Measurements from ENCODE around the gene RNF215. TPM values are rescaled to one million over a fixed set of nuclear protein-coding genes. Genes with fewer than 3 reads are reported as not detected.
"Not testable (repeated sequence)": the region's sequence is repeated elsewhere in the genome, so short reads cannot be mapped to it uniquely, and the experiment has no call there.

RNF215 gene
- total and polyA plus RNA-seq, 7 experiments from 2014 or later = 0.08 to 10.8 (median 4.9) TPM

DNA sequence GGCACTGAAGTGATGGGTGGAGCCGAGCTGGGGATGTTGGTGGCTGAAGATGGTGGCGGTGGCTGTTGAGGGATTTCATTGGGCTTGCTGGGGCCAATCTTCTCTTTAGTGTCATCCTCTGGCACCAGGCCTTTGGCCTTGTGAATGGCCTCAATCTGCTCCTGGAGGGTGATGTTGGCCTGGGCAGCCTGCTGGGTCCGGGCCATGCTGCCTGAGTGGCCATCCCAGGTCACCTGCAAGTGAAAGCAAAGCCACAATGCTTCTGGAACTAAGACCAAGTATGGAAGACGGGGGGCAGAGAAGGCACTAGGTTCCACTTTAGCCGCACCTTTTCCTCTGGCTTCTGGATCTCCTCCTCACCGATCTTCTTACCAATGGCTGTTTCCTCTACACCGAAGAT, 48.4 kb downstream of the RNF215 start:
- ATAC-seq (no peak), DNase-seq (no peak)
- Mint-ChIP-seq H3K36me3 (peaks cover 13 to 66% (median 29%) of the 10 kb centered on the region in 5 donors), H3K4me3 (no peak overlapping the region), H3K27me3 (no peaks in the 10 kb centered on the region), H3K27ac (peak overlapping the region in 1 of 9 donors; percentile 66), H3K4me1 (peaks cover 0 to 23% (median 4%) of the 10 kb centered on the region in 7 donors), H3K9me3 (peaks cover 0 to 3% (median 0%) of the 10 kb centered on the region in 11 donors)
- H3K4me1 ChIP-seq (ENCODE audit: control insufficient read depth in 2 of 2, insufficient read depth in 2 of 2, low read length in 2 of 2) = peaks cover 0 to 4% of the 10 kb centered on the region in 2 donors
- H3K27ac ChIP-seq (ENCODE audit: low read depth, low read length) = no peak overlapping the region
- intact Hi-C loops (cut with micrococcal nuclease) = no loop called here
- no peaks in the 10 kb centered on the region for H3K27me3 ChIP-seq (ENCODE audit: control insufficient read depth in 2 of 2, insufficient read depth in 2 of 2, low read length in 2 of 2)
- no peaks in the 10 kb centered on the region for H3K9me3 ChIP-seq (ENCODE audit: control insufficient read depth in 2 of 3, low read length in 3 of 3)
- H3K36me3 ChIP-seq (ENCODE audit: control insufficient read depth in 2 of 3, insufficient read depth in 3 of 3, low read length in 3 of 3) = peaks cover 67 to 100% (median 86%) of the 10 kb centered on the region in 3 experiments
- CTCF ChIA-PET = interaction anchor here (0.6 kb wide), 1 partner anchor 150 kb away, joined by 3 read pairs; no protein-coding TSS in a partner anchor
- H3K4me3 ChIP-seq (ENCODE audit: low read length) = no peak overlapping the region
- POLR2A ChIA-PET = interaction anchor here (1.3 to 48.9 kb wide), 2 partner anchors 16 to 38 kb away, joined by 3 to 1265 read pairs; partner anchors contain the start of gene CASTOR1

- H3K36me3 Mint-ChIP-seq = peaks cover 11 to 63% (median 26%) of the 10 kb centered on the region in 5 donors
- H3K27ac ChIP-seq (ENCODE audit: low read depth, low read length); ATAC-seq; H3K4me3 Mint-ChIP-seq; H3K9me3 Mint-ChIP-seq; H3K27me3 Mint-ChIP-seq; intact Hi-C loops (cut with micrococcal nuclease); DNase-seq; H3K27me3 ChIP-seq (ENCODE audit: control insufficient read depth in 2 of 2, insufficient read depth in 2 of 2, low read length in 2 of 2); H3K4me1 ChIP-seq (ENCODE audit: control insufficient read depth in 2 of 2, insufficient read depth in 2 of 2, low read length in 2 of 2); H3K4me3 ChIP-seq (ENCODE audit: low read length); H3K9me3 ChIP-seq (ENCODE audit: control insufficient read depth in 2 of 3, low read length in 3 of 3): not testable (repeated sequence)
- H3K27ac Mint-ChIP-seq = peak overlapping the region in 2 of 9 donors; percentile 8 to 43
- POLR2A ChIA-PET = interaction anchor here (0.7 to 48.9 kb wide), 3 partner anchors 17 to 105 kb away, joined by 3 to 1265 read pairs (median 3); partner anchors contain the start of gene CASTOR1
- CTCF ChIA-PET = interaction anchor here (0.6 to 0.7 kb wide), 2 partner anchors 150 to 234 kb away, joined by 3 read pairs; no protein-coding TSS in a partner anchor
- peaks cover 0 to 27% (median 4%) of the 10 kb centered on the region in 7 donors for H3K4me1 Mint-ChIP-seq
- peaks cover 63 to 100% (median 86%) of the 10 kb centered on the region in 3 experiments for H3K36me3 ChIP-seq (ENCODE audit: control insufficient read depth in 2 of 3, insufficient read depth in 3 of 3, low read length in 3 of 3)
Observed at GRCh38 chr22:30338341-30338740, 48.9 kb downstream of the RNF215 start.

GRCh38 chr22:30337461-30337778, 49.8 kb downstream of the RNF215 start:
- Mint-ChIP-seq H3K9me3 (peaks cover 0 to 3% (median 0%) of the 10 kb centered on the region in 11 donors), H3K36me3 (peaks cover 8 to 56% (median 23%) of the 10 kb centered on the region in 5 donors), H3K27me3 (no peaks in the 10 kb centered on the region), H3K4me1 (peaks cover 0 to 33% (median 0%) of the 10 kb centered on the region in 7 donors), H3K4me3 (no peak overlapping the region), H3K27ac (peak overlapping the region in 1 of 9 donors; percentile 10)
- no peaks in the 10 kb centered on the region for H3K27me3 ChIP-seq (ENCODE audit: control insufficient read depth in 2 of 2, insufficient read depth in 2 of 2, low read length in 2 of 2)
- H3K4me3 ChIP-seq (ENCODE audit: low read length) = no peak overlapping the region
- H3K27ac ChIP-seq (ENCODE audit: low read depth, low read length) = no peak overlapping the region
- peaks cover 0 to 5% of the 10 kb centered on the region in 2 donors for H3K4me1 ChIP-seq (ENCODE audit: control insufficient read depth in 2 of 2, insufficient read depth in 2 of 2, low read length in 2 of 2)
- ATAC-seq = no peak
- H3K9me3 ChIP-seq (ENCODE audit: control insufficient read depth in 2 of 3, low read length in 3 of 3) = no peaks in the 10 kb centered on the region
- H3K36me3 ChIP-seq (ENCODE audit: control insufficient read depth in 2 of 3, insufficient read depth in 3 of 3, low read length in 3 of 3) = peaks cover 54 to 100% (median 80%) of the 10 kb centered on the region in 3 experiments
- intact Hi-C loops (cut with micrococcal nuclease) = no loop called here
- no peak for DNase-seq
- ChIA-PET CTCF (interaction anchor here (0.7 kb wide), 1 partner anchor 233 kb away, joined by 3 read pairs; no protein-coding TSS in a partner anchor), POLR2A (interaction anchor here (1.1 to 48.9 kb wide), 3 partner anchors 10 to 36 kb away, joined by 4 to 1265 read pairs (median 10); partner anchors contain the start of genes CASTOR1 and TBC1D10A)

DNA sequence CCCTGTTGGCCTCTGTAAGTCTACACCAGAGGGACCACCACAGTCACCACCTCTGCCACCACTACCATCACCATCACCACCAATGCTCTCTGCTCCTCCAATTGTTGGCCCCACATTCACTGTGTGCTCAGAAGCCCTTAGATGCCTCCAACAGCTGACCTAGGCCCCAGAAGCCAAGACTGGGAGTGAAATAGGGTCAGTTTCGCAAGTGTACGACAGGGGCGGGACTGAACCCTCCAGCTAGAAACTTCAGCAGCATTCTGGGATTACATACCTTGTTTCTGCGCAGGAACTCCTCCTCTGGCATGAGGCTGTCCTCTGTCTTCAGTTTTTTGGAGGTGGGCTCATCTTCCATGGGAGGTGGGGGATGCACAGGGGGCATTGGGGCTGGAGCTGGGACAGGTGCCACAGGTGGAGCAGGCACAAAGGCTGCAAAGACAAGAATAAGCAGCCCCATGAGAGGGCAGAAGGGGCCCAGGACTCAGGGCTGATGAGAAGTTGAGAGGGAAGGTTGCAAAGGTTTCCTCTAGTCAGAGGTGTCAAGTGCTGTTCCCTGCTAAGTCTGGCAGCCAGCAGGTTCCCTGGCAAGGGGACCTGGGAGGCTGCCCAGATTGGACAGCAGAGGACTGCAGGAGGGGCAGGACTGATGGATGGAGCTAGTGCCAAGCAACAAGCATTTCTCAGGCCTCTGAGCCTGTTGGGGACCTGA, 50.3 kb downstream of the RNF215 start:
- no peak overlapping the region for H3K27ac ChIP-seq (ENCODE audit: low read depth, low read length)
- ChIA-PET POLR2A (interaction anchor here (1.1 to 48.9 kb wide), 5 partner anchors 9 to 36 kb away, joined by 3 to 1265 read pairs (median 5); partner anchors contain the start of genes CASTOR1 and TBC1D10A), CTCF (interaction anchor here (1.1 kb wide), 1 partner anchor 49 kb away, joined by 3 read pairs; no protein-coding TSS in a partner anchor)
- H3K27me3 ChIP-seq (ENCODE audit: control insufficient read depth in 2 of 2, insufficient read depth in 2 of 2, low read length in 2 of 2) = no peaks in the 10 kb centered on the region
- intact Hi-C loops (cut with micrococcal nuclease) = no loop called here
- H3K4me1 Mint-ChIP-seq = peaks cover 0 to 37% (median 0%) of the 10 kb centered on the region in 7 donors
- H3K27me3 Mint-ChIP-seq = no peaks in the 10 kb centered on the region
- ATAC-seq (no peak), DNase-seq (no peak)
- H3K4me1 ChIP-seq (ENCODE audit: control insufficient read depth in 2 of 2, insufficient read depth in 2 of 2, low read length in 2 of 2) = peaks cover 0 to 5% of the 10 kb centered on the region in 2 donors
- H3K4me3 ChIP-seq (ENCODE audit: low read length) = no peak overlapping the region
- H3K36me3 ChIP-seq (ENCODE audit: control insufficient read depth in 2 of 3, insufficient read depth in 3 of 3, low read length in 3 of 3) = peaks cover 49 to 99% (median 75%) of the 10 kb centered on the region in 3 experiments
- H3K27ac Mint-ChIP-seq = peak overlapping the region in 4 of 9 donors; percentile 49 to 72 (median 62)
- H3K4me3 Mint-ChIP-seq = no peak overlapping the region
- peaks cover 0 to 3% (median 0%) of the 10 kb centered on the region in 11 donors for H3K9me3 Mint-ChIP-seq
- H3K9me3 ChIP-seq (ENCODE audit: control insufficient read depth in 2 of 3, low read length in 3 of 3) = no peaks in the 10 kb centered on the region
- peaks cover 4 to 52% (median 20%) of the 10 kb centered on the region in 5 donors for H3K36me3 Mint-ChIP-seq

GRCh38 chr22:30335236-30335635, 52.0 kb downstream of the RNF215 start:
- intact Hi-C loops (cut with micrococcal nuclease) = no loop called here
- Histone ChIP-seq H3K4me3 (ENCODE audit: low read length) (no peak overlapping the region), H3K27me3 (ENCODE audit: control insufficient read depth in 2 of 2, insufficient read depth in 2 of 2, low read length in 2 of 2) (no peaks in the 10 kb centered on the region), H3K27ac (ENCODE audit: low read depth, low read length) (peak overlapping the region; percentile 9), H3K9me3 (ENCODE audit: control insufficient read depth in 2 of 3, low read length in 3 of 3) (no peaks in the 10 kb centered on the region), H3K4me1 (ENCODE audit: control insufficient read depth in 2 of 2, insufficient read depth in 2 of 2, low read length in 2 of 2) (peaks cover 0 to 5% of the 10 kb centered on the region in 2 donors), H3K36me3 (ENCODE audit: control insufficient read depth in 2 of 3, insufficient read depth in 3 of 3, low read length in 3 of 3) (peaks cover 44 to 89% (median 61%) of the 10 kb centered on the region in 3 experiments)
- Mint-ChIP-seq H3K4me1 (peaks cover 0 to 37% (median 5%) of the 10 kb centered on the region in 7 donors), H3K9me3 (peaks cover 0 to 3% (median 0%) of the 10 kb centered on the region in 11 donors), H3K4me3 (no peak overlapping the region), H3K27me3 (no peaks in the 10 kb centered on the region), H3K27ac (peak overlapping the region in 4 of 9 donors; percentile 22 to 74 (median 40)), H3K36me3 (peaks cover 8 to 50% (median 25%) of the 10 kb centered on the region in 5 donors)
- ATAC-seq (no peak), DNase-seq (no peak)
- ChIA-PET CTCF (interaction anchor here (1.0 to 1.5 kb wide), 3 partner anchors 47 to 72 kb away, joined by 3 to 4 read pairs (median 3); no protein-coding TSS in a partner anchor), POLR2A (interaction anchor here (1.1 to 48.9 kb wide), 5 partner anchors 9 to 34 kb away, joined by 4 to 1265 read pairs (median 6); partner anchors contain the start of genes CASTOR1, CCDC157, SF3A1 and TBC1D10A)

DNA sequence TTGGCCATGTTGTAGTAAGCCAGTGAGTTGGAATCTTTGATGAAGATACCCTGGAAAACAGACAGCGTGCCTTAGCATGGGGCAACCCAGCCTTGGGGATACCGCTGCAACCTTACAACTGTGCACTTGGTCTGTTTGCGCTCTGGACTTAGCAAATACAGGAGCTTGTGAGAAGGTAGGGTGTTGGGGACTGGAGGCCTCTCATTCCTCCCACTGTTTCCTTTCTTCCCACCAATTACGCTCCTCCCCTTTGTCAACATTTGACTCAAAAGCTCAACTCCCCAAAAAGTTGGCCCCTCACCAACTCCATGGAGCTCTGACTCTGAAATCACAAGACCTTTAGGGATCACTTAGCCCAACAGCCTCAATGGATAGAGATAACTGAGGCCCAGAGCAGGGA, 52.6 kb downstream of the RNF215 start:
- CTCF ChIA-PET = interaction anchor here (1.0 to 1.5 kb wide), 3 partner anchors 46 to 71 kb away, joined by 3 to 4 read pairs (median 3); no protein-coding TSS in a partner anchor
- no peaks in the 10 kb centered on the region for H3K27me3 Mint-ChIP-seq
- H3K36me3 Mint-ChIP-seq = peaks cover 8 to 46% (median 25%) of the 10 kb centered on the region in 5 donors
- no peak overlapping the region for H3K4me3 ChIP-seq (ENCODE audit: low read length)
- ATAC-seq (no peak), DNase-seq (no peak)
- H3K4me1 Mint-ChIP-seq = peaks cover 0 to 37% (median 5%) of the 10 kb centered on the region in 7 donors
- peaks cover 0 to 3% (median 0%) of the 10 kb centered on the region in 11 donors for H3K9me3 Mint-ChIP-seq
- no peaks in the 10 kb centered on the region for H3K27me3 ChIP-seq (ENCODE audit: control insufficient read depth in 2 of 2, insufficient read depth in 2 of 2, low read length in 2 of 2)
- no peaks in the 10 kb centered on the region for H3K9me3 ChIP-seq (ENCODE audit: control insufficient read depth in 2 of 3, low read length in 3 of 3)
- intact Hi-C loops (cut with micrococcal nuclease) = no loop called here
- peaks cover 0 to 5% of the 10 kb centered on the region in 2 donors for H3K4me1 ChIP-seq (ENCODE audit: control insufficient read depth in 2 of 2, insufficient read depth in 2 of 2, low read length in 2 of 2)
- POLR2A ChIA-PET = interaction anchor here (1.1 to 48.9 kb wide), 4 partner anchors 8 to 33 kb away, joined by 4 to 1265 read pairs (median 8); partner anchors contain the start of genes CASTOR1, CCDC157, SF3A1 and TBC1D10A
- peak overlapping the region in 6 of 9 donors; percentile 11 to 74 (median 27) for H3K27ac Mint-ChIP-seq
- no peak overlapping the region for H3K4me3 Mint-ChIP-seq
- peak overlapping the region; percentile 9 for H3K27ac ChIP-seq (ENCODE audit: low read depth, low read length)
- peaks cover 40 to 83% (median 56%) of the 10 kb centered on the region in 3 experiments for H3K36me3 ChIP-seq (ENCODE audit: control insufficient read depth in 2 of 3, insufficient read depth in 3 of 3, low read length in 3 of 3)

All from naive thymus-derived CD4-positive, alpha-beta T cell (primary cell).